Measurements from ENCODE around the gene LTB4R2. TPM values are rescaled to one million over a fixed set of nuclear protein-coding genes. Genes with fewer than 3 reads are reported as not detected.
A peak's percentile ranks its signal among the peaks of the same experiment; 100 is the strongest.

LTB4R2 gene
- total RNA-seq, 4 donors from 2014 or later: 6.8 to 18.5 (median 10.9) TPM

- Histone ChIP-seq H3K4me3 (replicated peaks in 1 of 3) (peak overlapping the region in 1 of 3 donors; percentile 36), H3K27me3 (no peaks in the 10 kb centered on the region), H3K36me3 (no peaks in the 10 kb centered on the region), H3K9me3 (no peaks in the 10 kb centered on the region), H3K27ac (peak overlapping the region in 1 of 3 donors; percentile 71), H3K4me1 (peaks cover 4 to 60% of the 10 kb centered on the region in 2 donors)
- 80 to 87% methylated on average over 8 to 13 of the region's 14 CpGs for WGBS, 2 donors
- intact Hi-C loops (cut with DNase I): no loop called here
- no peak for TF ChIP-seq POLR2A (IDR thresholded peaks at IDR 0.05)
- TF ChIP-seq, protein P1, sequence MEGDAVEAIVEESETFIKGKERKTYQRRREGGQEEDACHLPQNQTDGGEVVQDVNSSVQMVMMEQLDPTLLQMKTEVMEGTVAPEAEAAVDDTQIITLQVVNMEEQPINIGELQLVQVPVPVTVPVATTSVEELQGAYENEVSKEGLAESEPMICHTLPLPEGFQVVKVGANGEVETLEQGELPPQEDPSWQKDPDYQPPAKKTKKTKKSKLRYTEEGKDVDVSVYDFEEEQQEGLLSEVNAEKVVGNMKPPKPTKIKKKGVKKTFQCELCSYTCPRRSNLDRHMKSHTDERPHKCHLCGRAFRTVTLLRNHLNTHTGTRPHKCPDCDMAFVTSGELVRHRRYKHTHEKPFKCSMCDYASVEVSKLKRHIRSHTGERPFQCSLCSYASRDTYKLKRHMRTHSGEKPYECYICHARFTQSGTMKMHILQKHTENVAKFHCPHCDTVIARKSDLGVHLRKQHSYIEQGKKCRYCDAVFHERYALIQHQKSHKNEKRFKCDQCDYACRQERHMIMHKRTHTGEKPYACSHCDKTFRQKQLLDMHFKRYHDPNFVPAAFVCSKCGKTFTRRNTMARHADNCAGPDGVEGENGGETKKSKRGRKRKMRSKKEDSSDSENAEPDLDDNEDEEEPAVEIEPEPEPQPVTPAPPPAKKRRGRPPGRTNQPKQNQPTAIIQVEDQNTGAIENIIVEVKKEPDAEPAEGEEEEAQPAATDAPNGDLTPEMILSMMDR (IDR thresholded peaks at IDR 0.05): no peak
- no peak for DNase-seq
Observed at GRCh38 chr14:24338843-24339242, 28.9 kb downstream of the LTB4R2 start.

DNA sequence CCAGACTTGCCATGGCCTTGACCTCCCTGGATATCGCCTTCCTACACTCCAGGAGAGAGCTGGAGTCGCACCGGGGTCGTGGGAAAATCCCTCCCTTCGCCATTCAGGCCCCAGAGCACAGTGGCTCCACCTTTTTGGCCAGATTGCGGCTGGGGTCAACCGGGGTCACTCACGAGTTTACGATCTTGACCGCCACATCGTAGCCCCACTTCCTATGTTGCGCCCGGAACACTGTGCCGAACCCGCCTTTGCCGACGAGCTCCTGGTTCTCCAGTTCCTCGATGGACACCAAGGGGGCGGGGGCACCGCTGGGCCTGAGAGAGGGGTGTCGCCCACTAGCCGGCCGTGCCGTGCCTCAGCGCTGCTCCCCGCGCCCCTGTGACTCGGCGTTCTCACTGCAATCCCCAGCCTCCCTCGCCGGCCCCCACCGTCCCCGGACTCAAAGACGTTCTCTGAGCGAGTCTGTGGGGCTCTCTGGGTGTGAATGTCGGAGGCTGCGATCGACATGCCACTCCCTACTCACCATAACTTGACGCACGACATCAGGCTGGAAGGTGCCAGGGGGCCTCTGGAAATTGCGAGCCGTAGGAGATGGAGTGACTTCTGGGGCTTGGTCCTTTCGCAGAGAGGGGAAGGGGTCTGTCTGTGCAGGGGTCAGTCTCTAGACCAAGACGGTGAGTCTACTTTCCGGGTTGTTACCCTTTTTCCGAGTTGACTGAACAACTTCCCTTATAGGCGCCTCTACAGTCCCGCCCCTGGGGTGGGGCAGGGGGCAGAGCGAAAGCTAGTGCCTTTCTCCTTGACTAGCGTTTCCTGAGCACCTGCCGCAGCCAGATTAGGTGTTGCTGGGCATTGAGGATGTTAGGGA is 29.6 kb downstream of the LTB4R2 start, which contains the start of gene RIPK3:
Gene RIPK3, minus strand, starts transcription at position 708 of the 868 bp plus-strand sequence. Its CDS starts 165 bp downstream, at position 543.
- Histone ChIP-seq H3K36me3 (no peaks in the 10 kb centered on the region), H3K4me1 (peaks cover 1 to 53% of the 10 kb centered on the region in 2 donors), H3K9me3 (no peaks in the 10 kb centered on the region), H3K4me3 (replicated peaks in 1 of 3) (peak within 1 kb of the TSS; percentile 19 to 61 (median 36)), H3K27ac (peak within 1 kb of the TSS in 2 of 3 donors; percentile 24 to 29), H3K27me3 (no peaks in the 10 kb centered on the region)
- 29 to 32% methylated on average over 23 to 48 of the region's 51 CpGs for WGBS, 2 donors
- TF ChIP-seq, protein P1 (IDR thresholded peaks at IDR 0.05): no peak
- peak in 1 of 2 donors; percentile 48 for TF ChIP-seq POLR2A (IDR thresholded peaks at IDR 0.05)
- peak; percentile 70 to 75 for DNase-seq
- intact Hi-C loops (cut with DNase I): no loop called here

GRCh38 chr14:24340606-24341005 is 30.7 kb downstream of the LTB4R2 start:
- H3K36me3 ChIP-seq: no peaks in the 10 kb centered on the region
- no peak overlapping the region for H3K27ac ChIP-seq
- no peak for TF ChIP-seq POLR2A (IDR thresholded peaks at IDR 0.05)
- TF ChIP-seq, protein P1 (IDR thresholded peaks at IDR 0.05): no peak
- H3K27me3 ChIP-seq: no peaks in the 10 kb centered on the region
- 90 to 93% methylated on average over 1 of the region's 1 CpG for WGBS, 2 donors
- H3K4me3 ChIP-seq (replicated peaks in 1 of 3): no peak overlapping the region
- peaks cover 0 to 43% of the 10 kb centered on the region in 2 donors for H3K4me1 ChIP-seq
- no peak for DNase-seq
- intact Hi-C loops (cut with DNase I): no loop called here
- no peaks in the 10 kb centered on the region for H3K9me3 ChIP-seq

DNA sequence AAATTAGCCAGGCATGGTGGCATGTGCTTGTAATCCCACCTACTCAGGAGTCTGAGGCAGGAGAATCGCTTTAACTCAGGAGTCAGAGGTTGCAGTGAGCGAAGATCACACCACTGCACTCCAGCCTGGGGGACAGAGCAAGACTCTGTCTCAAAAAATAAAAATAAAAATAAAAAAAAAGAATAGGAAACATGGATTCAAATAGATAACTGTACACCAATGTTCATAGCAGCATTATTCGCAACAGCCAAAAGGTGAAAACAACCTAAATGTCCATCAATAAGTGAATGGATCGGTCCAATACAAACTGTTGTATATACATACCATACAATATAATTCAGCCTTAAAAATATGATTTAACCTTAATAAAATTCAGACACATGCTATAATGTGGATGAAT is 32.9 kb downstream of the LTB4R2 start:
- Histone ChIP-seq H3K27ac (no peak overlapping the region), H3K4me3 (replicated peaks in 1 of 3) (no peak overlapping the region), H3K27me3 (no peaks in the 10 kb centered on the region), H3K9me3 (no peaks in the 10 kb centered on the region), H3K4me1 (peaks cover 0 to 21% of the 10 kb centered on the region in 2 donors), H3K36me3 (no peaks in the 10 kb centered on the region)
- TF ChIP-seq, protein P1 (IDR thresholded peaks at IDR 0.05): no peak
- TF ChIP-seq POLR2A (IDR thresholded peaks at IDR 0.05): no peak
- DNase-seq: no peak
- intact Hi-C loops (cut with DNase I): no loop called here
- 92 to 93% methylated on average over 4 of the region's 4 CpGs for WGBS, 2 donors
